Hippocampal formation (tissue), 2 donors: ENCODE results near the gene FIGNL1.

Experiments used
- DNase-seq, 2 donors: peaks; one replicate each; lab custom pipeline; 2025; lab: John Stamatoyannopoulos, UW

Gene FIGNL1

GRCh38 chr7:50397320-50397970 lies 52.7 kb downstream of the FIGNL1 start:
- DNase-seq, result no peak

DNA sequence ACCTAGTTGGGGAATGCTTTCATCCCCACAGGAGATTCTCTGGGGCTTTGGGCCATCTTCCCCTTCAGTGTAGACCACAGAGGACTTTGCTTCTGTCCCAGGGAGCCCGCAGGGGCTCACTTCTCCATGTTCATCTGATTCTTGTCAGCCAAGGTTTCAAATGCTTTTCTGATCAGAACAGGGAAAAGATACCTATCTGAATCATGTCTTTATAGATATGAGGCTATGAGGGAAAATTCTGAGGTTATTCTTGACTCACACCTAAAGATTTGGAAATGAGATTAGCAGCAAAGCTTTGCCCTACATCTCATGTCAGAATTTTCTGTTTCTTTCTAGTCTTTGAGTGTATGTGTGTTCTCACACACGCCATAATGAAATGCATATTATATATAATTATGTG lies 53.3 kb downstream of the FIGNL1 start:
- DNase-seq, result no peak

GRCh38 chr7:50394315-50394714 lies 55.8 kb downstream of the FIGNL1 start:
- DNase-seq, result no peak
